H7 (cell line): ENCODE measurements around the gene CNTNAP2. TPM values are rescaled to one million over a fixed set of nuclear protein-coding genes. Genes with fewer than 3 reads are reported as not detected.

Experiments used
- DNase-seq: peaks from one replicate; pipeline ENCODE4 v3.0.0; 2012
- H3K27me3 ChIP-seq: 2 replicates; pipeline ENCODE4 v1.6.0; 2011; ENCODE audit warnings: mild to moderate bottlenecking, low read length; ENCODE audit not compliant: control insufficient read depth, insufficient read depth
- H3K36me3 ChIP-seq: replicated peaks from 2 replicates; pipeline ENCODE4 v1.5.1; 2011; ENCODE audit warnings: low read length; ENCODE audit not compliant: control insufficient read depth, insufficient read depth
- H3K4me3 ChIP-seq: 2 replicates; pipeline ENCODE4 v1.5.1; 2011; ENCODE audit warnings: low read depth, mild to moderate bottlenecking, control low read depth, low read length, moderate library complexity; ENCODE audit not compliant: insufficient read depth
- total RNA-seq: library from RNA; depleted of rRNA; stranded (reverse); fragments of >200 nt; shearing (Covaris generic); gene quantifications from 2 replicates; pipeline ENCODE4 v1.2.3, GENCODE V29; 2014

The CNTNAP2 gene
- total RNA-seq, 1 experiment from 2014 or later: 109 TPM

GRCh38 chr7:146655928-146656797, 539.6 kb downstream of the CNTNAP2 start:
- Histone ChIP-seq H3K4me3 (no peak overlapping the region), H3K27me3 (no peaks in the 10 kb centered on the region), H3K36me3 (no peaks in the 10 kb centered on the region)
- no peak for DNase-seq

- no peak for DNase-seq
- Histone ChIP-seq H3K36me3 (no peaks in the 10 kb centered on the region), H3K4me3 (no peak overlapping the region), H3K27me3 (no peaks in the 10 kb centered on the region)
These were observed 540.4 kb downstream of the CNTNAP2 start for GRCh38 chr7:146656988-146657387.

- Histone ChIP-seq H3K4me3 (no peak overlapping the region), H3K27me3 (no peaks in the 10 kb centered on the region), H3K36me3 (no peaks in the 10 kb centered on the region)
- no peak for DNase-seq
These were observed 542.0 kb downstream of the CNTNAP2 start for GRCh38 chr7:146658604-146659003.

GRCh38 chr7:146659732-146660131, 543.1 kb downstream of the CNTNAP2 start:
- Histone ChIP-seq H3K27me3 (no peaks in the 10 kb centered on the region), H3K36me3 (no peaks in the 10 kb centered on the region), H3K4me3 (no peak overlapping the region)
- no peak for DNase-seq

GRCh38 chr7:146660839-146661238, 544.2 kb downstream of the CNTNAP2 start:
- Histone ChIP-seq H3K4me3 (no peak overlapping the region), H3K27me3 (no peaks in the 10 kb centered on the region), H3K36me3 (no peaks in the 10 kb centered on the region)
- no peak for DNase-seq

- no peaks in the 10 kb centered on the region for H3K27me3 ChIP-seq
- no peaks in the 10 kb centered on the region for H3K36me3 ChIP-seq
- no peak for DNase-seq
- no peak overlapping the region for H3K4me3 ChIP-seq
These were observed 544.8 kb downstream of the CNTNAP2 start for GRCh38 chr7:146661435-146661834.

- Histone ChIP-seq H3K27me3 (no peaks in the 10 kb centered on the region), H3K36me3 (no peaks in the 10 kb centered on the region), H3K4me3 (no peak overlapping the region)
- no peak for DNase-seq
These were observed 545.3 kb downstream of the CNTNAP2 start for GRCh38 chr7:146661929-146662328.

GRCh38 chr7:146665023-146665422, 548.4 kb downstream of the CNTNAP2 start:
- no peak overlapping the region for H3K4me3 ChIP-seq
- DNase-seq: no peak
- H3K36me3 ChIP-seq: no peaks in the 10 kb centered on the region
- no peaks in the 10 kb centered on the region for H3K27me3 ChIP-seq

GRCh38 chr7:146670532-146670931, 553.9 kb downstream of the CNTNAP2 start:
- peak; percentile 6 for DNase-seq
- no peaks in the 10 kb centered on the region for H3K27me3 ChIP-seq
- no peak overlapping the region for H3K4me3 ChIP-seq
- no peaks in the 10 kb centered on the region for H3K36me3 ChIP-seq

- DNase-seq: no peak
- H3K4me3 ChIP-seq: no peak overlapping the region
- no peaks in the 10 kb centered on the region for H3K36me3 ChIP-seq
- H3K27me3 ChIP-seq: no peaks in the 10 kb centered on the region
These were observed 564.9 kb downstream of the CNTNAP2 start for GRCh38 chr7:146681487-146681886.

GRCh38 chr7:146683439-146683838, 566.8 kb downstream of the CNTNAP2 start:
- H3K4me3 ChIP-seq: no peak overlapping the region
- no peaks in the 10 kb centered on the region for H3K36me3 ChIP-seq
- no peak for DNase-seq
- H3K27me3 ChIP-seq: no peaks in the 10 kb centered on the region

- no peaks in the 10 kb centered on the region for H3K36me3 ChIP-seq
- no peak overlapping the region for H3K4me3 ChIP-seq
- H3K27me3 ChIP-seq: no peaks in the 10 kb centered on the region
- no peak for DNase-seq
These were observed 574.4 kb downstream of the CNTNAP2 start for GRCh38 chr7:146690987-146691386.

- no peak for DNase-seq
These were observed 582.5 kb downstream of the CNTNAP2 start for GRCh38 chr7:146698995-146699610.

GRCh38 chr7:146700015-146700560, 583.5 kb downstream of the CNTNAP2 start:
- Histone ChIP-seq H3K36me3 (no peaks in the 10 kb centered on the region), H3K4me3 (no peak overlapping the region), H3K27me3 (no peaks in the 10 kb centered on the region)
- DNase-seq: no peak

More at GRCh38 chr7:146698995-146699610, 582.5 kb downstream of the CNTNAP2 start:
- H3K4me3 ChIP-seq: no peak overlapping the region
- H3K36me3 ChIP-seq: no peaks in the 10 kb centered on the region
- H3K27me3 ChIP-seq: no peaks in the 10 kb centered on the region

- no peak overlapping the region for H3K4me3 ChIP-seq
- DNase-seq: no peak
- no peaks in the 10 kb centered on the region for H3K36me3 ChIP-seq
- no peaks in the 10 kb centered on the region for H3K27me3 ChIP-seq
These were observed 584.6 kb downstream of the CNTNAP2 start for GRCh38 chr7:146701166-146701565.
